PC-3 (cell line): ENCODE results near the gene CIAO2A. TPM values are rescaled to one million over a fixed set of nuclear protein-coding genes. Genes with fewer than 3 reads are reported as not detected.
A peak's percentile ranks its signal among the peaks of the same experiment; 100 is the strongest.
"Not testable (repeated sequence)": the region's sequence is repeated elsewhere in the genome, so short reads cannot be mapped to it uniquely, and the experiment has no call there.

ENCODE experiments used
- ATAC-seq: fragments of 200-7000 bp; cut with Tn5 transposase; 2 replicates; pipeline ENCODE4 v1.9.1; 2020; ENCODE audit warnings: mild to moderate bottlenecking, moderate library complexity
- BruUV-seq: library from RNA; stranded (reverse); fragments of 400-500 nt; replicated peaks from 2 replicates; lab custom pipeline; 2021; lab: Mats Ljungman, UMichigan
- CTCF ChIA-PET: fragments of 300-600 bp; sonication (Branson Sonifier 250); formaldehyde crosslinking; loops from one replicate; lab custom pipeline; 2022; ENCODE audit warnings: antibody characterized with exemption; lab: Charles Lee
- POLR2A ChIA-PET: fragments of 300-600 bp; sonication (Branson Sonifier 250); formaldehyde crosslinking; loops from one replicate; lab custom pipeline; 2022; ENCODE audit warnings: antibody characterized with exemption; ENCODE audit not compliant: unreplicated experiment; lab: Charles Lee
- DNase-seq: peaks from one replicate; pipeline ENCODE4 v3.0.0-alpha.2; 2015
- H2AFZ ChIP-seq: fragments of 300-600 bp; sonication (generic); 2 replicates; pipeline ENCODE4 v1.6.0; 2016; ENCODE audit warnings: antibody characterized with exemption, low read length
- H3F3A ChIP-seq: fragments of 300-600 bp; sonication (generic); one replicate; pipeline ENCODE4 v1.6.0; 2017; ENCODE audit warnings: antibody characterized with exemption, low read length, control low read depth, mild to moderate bottlenecking; ENCODE audit not compliant: unreplicated experiment
- H3K27ac ChIP-seq: fragments of 300-600 bp; sonication (generic); 2 replicates; pipeline ENCODE4 v1.5.1; 2016; ENCODE audit warnings: mild to moderate bottlenecking, low read length
- H3K27me3 ChIP-seq: fragments of 300-600 bp; sonication (generic); 2 replicates; pipeline ENCODE4 v1.6.1; 2016; ENCODE audit warnings: low read length, mixed read lengths
- H3K36me3 ChIP-seq: fragments of 300-600 bp; sonication (generic); 2 replicates; pipeline ENCODE4 v1.6.1; 2016; ENCODE audit warnings: low read depth, mixed run types, low read length, mixed read lengths
- H3K4me1 ChIP-seq: fragments of 300-600 bp; sonication (generic); 2 replicates; pipeline ENCODE4 v1.5.1; 2016; ENCODE audit warnings: low read length; ENCODE audit not compliant: insufficient read depth
- H3K4me2 ChIP-seq: fragments of 300-600 bp; sonication (generic); 2 replicates; pipeline ENCODE4 v1.6.0; 2016; ENCODE audit warnings: low read length
- H3K4me3 ChIP-seq: fragments of 300-600 bp; sonication (generic); 2 replicates; pipeline ENCODE4 v1.5.1; 2016; ENCODE audit warnings: mild to moderate bottlenecking, low read length, mixed read lengths
- H3K79me2 ChIP-seq: fragments of 300-600 bp; sonication (generic); 2 replicates; pipeline ENCODE4 v1.6.1; 2017; ENCODE audit warnings: low read length, mixed read lengths
- H3K9ac ChIP-seq: fragments of 300-600 bp; sonication (generic); 2 replicates; pipeline ENCODE4 v1.6.0; 2016; ENCODE audit warnings: mild to moderate bottlenecking, low read length
- H3K9me2 ChIP-seq: fragments of 300-600 bp; sonication (generic); replicated peaks from 2 replicates; pipeline ENCODE4 v1.6.1; 2016; ENCODE audit warnings: mixed run types, low read length, mixed read lengths
- H3K9me3 ChIP-seq: fragments of 300-600 bp; sonication (generic); 2 replicates; pipeline ENCODE4 v1.6.1; 2016; ENCODE audit warnings: low read length, mixed read lengths
- H4K20me1 ChIP-seq: fragments of 300-600 bp; sonication (generic); 2 replicates; pipeline ENCODE4 v1.6.1; 2016; ENCODE audit warnings: low read length, mixed read lengths
- EZH2 ChIP-seq: fragments of 300-600 bp; sonication (generic); IDR thresholded peaks from one replicate; pipeline ENCODE4 v1.6.1; 2017; ENCODE audit warnings: antibody characterized with exemption, mild to moderate bottlenecking, low read length; ENCODE audit not compliant: unreplicated experiment
- EZH2phosphoT487 ChIP-seq: fragments of 300-600 bp; sonication (generic); IDR thresholded peaks from 2 replicates; pipeline ENCODE4 v1.6.1; 2018; ENCODE audit warnings: mild to moderate bottlenecking, antibody characterized with exemption, low read length, borderline replicate concordance
- intact Hi-C: fragments of 100-400 bp; cut with micrococcal nuclease; formaldehyde crosslinking; loops from 2 replicates; pipeline ENCODE4 v1.9.0; 2023
- total RNA-seq: library from RNA; depleted of rRNA; stranded (reverse); fragments of >200 nt; gene quantifications from 2 replicates; pipeline ENCODE4 v1.2.3, GENCODE V29; 2014
- TF ChIP-seq, protein P1 (sequence below): fragments of 300-600 bp; sonication (generic); conservative IDR thresholded peaks from 2 replicates; pipeline ENCODE4 v1.5.1; 2017; ENCODE audit warnings: antibody characterized with exemption, low read depth, mild to moderate bottlenecking, low read length

CIAO2A gene
- total RNA-seq, 1 experiment from 2014 or later: 92.4 TPM

GRCh38 chr15:64060716-64061115 is 32.9 kb downstream of the CIAO2A start:
- H4K20me1 ChIP-seq: no peaks in the 10 kb centered on the region
- H3K79me2 ChIP-seq: no peaks in the 10 kb centered on the region
- no peaks in the 10 kb centered on the region for H3F3A ChIP-seq
- H3K9ac ChIP-seq: no peak overlapping the region
- no peak for DNase-seq
- H3K4me2 ChIP-seq: no peak overlapping the region
- intact Hi-C loops: no loop called here
- no peaks in the 10 kb centered on the region for H3K9me3 ChIP-seq
- ChIA-PET POLR2A (no interaction called here), CTCF (no interaction called here)
- H3K27me3 ChIP-seq: no peaks in the 10 kb centered on the region
- no peak overlapping the region for H3K4me3 ChIP-seq
- TF ChIP-seq, protein P1, sequence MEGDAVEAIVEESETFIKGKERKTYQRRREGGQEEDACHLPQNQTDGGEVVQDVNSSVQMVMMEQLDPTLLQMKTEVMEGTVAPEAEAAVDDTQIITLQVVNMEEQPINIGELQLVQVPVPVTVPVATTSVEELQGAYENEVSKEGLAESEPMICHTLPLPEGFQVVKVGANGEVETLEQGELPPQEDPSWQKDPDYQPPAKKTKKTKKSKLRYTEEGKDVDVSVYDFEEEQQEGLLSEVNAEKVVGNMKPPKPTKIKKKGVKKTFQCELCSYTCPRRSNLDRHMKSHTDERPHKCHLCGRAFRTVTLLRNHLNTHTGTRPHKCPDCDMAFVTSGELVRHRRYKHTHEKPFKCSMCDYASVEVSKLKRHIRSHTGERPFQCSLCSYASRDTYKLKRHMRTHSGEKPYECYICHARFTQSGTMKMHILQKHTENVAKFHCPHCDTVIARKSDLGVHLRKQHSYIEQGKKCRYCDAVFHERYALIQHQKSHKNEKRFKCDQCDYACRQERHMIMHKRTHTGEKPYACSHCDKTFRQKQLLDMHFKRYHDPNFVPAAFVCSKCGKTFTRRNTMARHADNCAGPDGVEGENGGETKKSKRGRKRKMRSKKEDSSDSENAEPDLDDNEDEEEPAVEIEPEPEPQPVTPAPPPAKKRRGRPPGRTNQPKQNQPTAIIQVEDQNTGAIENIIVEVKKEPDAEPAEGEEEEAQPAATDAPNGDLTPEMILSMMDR: no peak
- TF ChIP-seq EZH2: no peak
- TF ChIP-seq EZH2phosphoT487: no peak
- H3K36me3 ChIP-seq: no peaks in the 10 kb centered on the region
- ATAC-seq: no peak
- H3K27ac ChIP-seq: no peak overlapping the region
- H2AFZ ChIP-seq: no peak overlapping the region
- no TSS peak for BruUV-seq
- H3K4me1 ChIP-seq: peaks cover 4% of the 10 kb centered on the region; the same call in 1 of the 2 replicates
- no peaks in the 10 kb centered on the region for H3K9me2 ChIP-seq

- DNase-seq, H3K36me3 ChIP-seq, H3K4me3 ChIP-seq, BruUV-seq, intact Hi-C loops, H3K27ac ChIP-seq, H3F3A ChIP-seq, H3K27me3 ChIP-seq, H3K4me1 ChIP-seq, H2AFZ ChIP-seq, ATAC-seq, CTCF ChIA-PET, POLR2A ChIA-PET, H3K4me2 ChIP-seq, H3K9me3 ChIP-seq, H3K9ac ChIP-seq, H4K20me1 ChIP-seq, H3K79me2 ChIP-seq, H3K9me2 ChIP-seq: not testable (repeated sequence)
Measured at GRCh38 chr15:64059104-64059503, 34.5 kb downstream of the CIAO2A start.

DNA sequence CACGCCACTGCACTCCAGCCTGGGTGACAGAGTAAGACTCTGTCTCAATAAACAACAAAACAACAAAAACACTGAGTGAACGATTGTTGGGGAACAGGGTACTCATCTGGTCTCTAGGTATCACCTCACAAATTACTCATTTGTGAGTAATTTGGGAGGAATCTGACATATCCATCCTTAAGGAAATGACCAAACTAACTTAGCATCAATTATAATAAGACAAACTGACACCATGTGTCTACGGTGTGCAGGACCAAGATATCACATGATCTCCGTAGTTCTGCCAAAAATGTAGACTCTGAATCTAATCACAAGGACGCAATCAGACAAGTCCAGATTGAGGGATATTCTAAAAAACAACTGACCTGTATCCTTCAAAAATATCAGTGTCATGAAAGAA is 35.4 kb downstream of the CIAO2A start:
- Histone ChIP-seq H3K4me1 (peaks cover 4% of the 10 kb centered on the region; the same call in 1 of the 2 replicates), H3K27me3 (no peaks in the 10 kb centered on the region), H3K27ac (no peak overlapping the region), H3K79me2 (no peaks in the 10 kb centered on the region), H3K9ac (no peak overlapping the region), H3K4me3 (no peak overlapping the region), H4K20me1 (no peaks in the 10 kb centered on the region), H3K4me2 (no peak overlapping the region), H3K9me3 (no peaks in the 10 kb centered on the region), H2AFZ (no peak overlapping the region), H3K36me3 (no peaks in the 10 kb centered on the region), H3K9me2 (no peaks in the 10 kb centered on the region), H3F3A (no peaks in the 10 kb centered on the region)
- TF ChIP-seq EZH2: no peak
- TF ChIP-seq, protein P1: no peak
- TF ChIP-seq EZH2phosphoT487: no peak
- DNase-seq (peak; percentile 13), ATAC-seq (no peak)
- POLR2A ChIA-PET: no interaction called here
- BruUV-seq: no TSS peak
- CTCF ChIA-PET: no interaction called here
- intact Hi-C loops: no loop called here

DNA sequence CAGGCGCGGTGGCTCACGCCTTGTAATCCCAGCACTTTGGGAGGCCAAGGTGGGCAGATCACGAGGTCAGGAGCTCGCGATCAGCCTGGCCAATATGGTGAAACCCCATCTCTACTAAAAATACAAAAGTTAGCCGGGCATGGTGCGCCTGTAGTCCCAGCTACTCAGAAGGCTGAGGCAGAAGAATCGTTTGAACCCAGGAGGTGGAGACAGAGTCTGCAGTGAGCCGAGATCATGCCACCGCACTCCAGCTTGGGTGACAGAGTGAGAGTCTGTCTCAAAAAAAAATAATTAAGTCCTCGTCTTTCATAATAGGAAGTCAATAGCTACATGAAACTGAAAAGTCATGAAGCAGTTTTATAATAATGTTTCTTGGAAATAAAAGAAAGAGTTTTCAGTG is 40.0 kb downstream of the CIAO2A start:
- H3F3A ChIP-seq, ATAC-seq, H3K4me1 ChIP-seq, H4K20me1 ChIP-seq, H3K9ac ChIP-seq, H3K27me3 ChIP-seq, H3K79me2 ChIP-seq, H3K4me3 ChIP-seq, DNase-seq, BruUV-seq, H3K9me3 ChIP-seq, H2AFZ ChIP-seq, intact Hi-C loops, H3K9me2 ChIP-seq, H3K36me3 ChIP-seq, H3K4me2 ChIP-seq, H3K27ac ChIP-seq, CTCF ChIA-PET: not testable (repeated sequence)
- POLR2A ChIA-PET: interaction anchor here (0.6 kb wide), 1 partner anchor 326 kb away, joined by 3 read pairs; no protein-coding TSS in a partner anchor
